HAP-1 (cell line): ENCODE results near the gene EXO1.

Experiments
- DNase-seq, 2 experiments: peaks; one replicate each; pipeline ENCODE4 v3.0.0-alpha.2; 2016 to 2020; ENCODE audit warnings: low spot score in 2 of 2
- H3K27me3 ChIP-seq: fragments of 250-450 bp; sonication (Bioruptor Pico); 2 replicates; pipeline ENCODE4 v1.5.1; 2020; ENCODE audit warnings: low read depth, mild to moderate bottlenecking, moderate library complexity
- H3K36me3 ChIP-seq: fragments of 250-450 bp; sonication (Bioruptor Pico); replicated peaks from 2 replicates; pipeline ENCODE4 v1.5.1; 2020; ENCODE audit warnings: mild to moderate bottlenecking
- H3K4me1 ChIP-seq: fragments of 250-450 bp; sonication (Bioruptor Pico); 2 replicates; pipeline ENCODE4 v1.5.1; 2020; ENCODE audit warnings: mild to moderate bottlenecking
- H3K4me3 ChIP-seq: fragments of 250-450 bp; sonication (Bioruptor Pico); 2 replicates; pipeline ENCODE4 v1.5.1; 2020; ENCODE audit warnings: mild to moderate bottlenecking, moderate library complexity
- H3K9me3 ChIP-seq: fragments of 250-450 bp; sonication (Bioruptor Pico); 2 replicates; pipeline ENCODE4 v1.5.1; 2020; ENCODE audit warnings: mild to moderate bottlenecking, moderate library complexity
- in situ Hi-C: fragments of 300-500 bp; cut with MboI; formaldehyde crosslinking; loops from 3 replicates; pipeline ENCODE4 v1.14.3; 2020; ENCODE audit warnings: low sequenced_read_pairs, inconsistent platforms, mixed read lengths

Gene EXO1

GRCh38 chr1:241881440-241881839, 33.4 kb downstream of the EXO1 start:
- H3K4me3 ChIP-seq: no peak overlapping the region
- no peaks in the 10 kb centered on the region for H3K9me3 ChIP-seq
- peaks cover 49% of the 10 kb centered on the region for H3K36me3 ChIP-seq
- H3K4me1 ChIP-seq: no peaks in the 10 kb centered on the region
- no peak for DNase-seq
- in situ Hi-C loops: no loop called here
- H3K27me3 ChIP-seq: no peaks in the 10 kb centered on the region

GRCh38 chr1:241883159-241883558, 35.2 kb downstream of the EXO1 start:
- H3K36me3 ChIP-seq: peaks cover 58% of the 10 kb centered on the region
- H3K27me3 ChIP-seq: no peaks in the 10 kb centered on the region
- DNase-seq: no peak
- in situ Hi-C loops: no loop called here
- H3K4me1 ChIP-seq: no peaks in the 10 kb centered on the region
- H3K4me3 ChIP-seq: no peak overlapping the region
- no peaks in the 10 kb centered on the region for H3K9me3 ChIP-seq

- no peaks in the 10 kb centered on the region for H3K9me3 ChIP-seq
- DNase-seq: no peak
- H3K4me1 ChIP-seq: no peaks in the 10 kb centered on the region
- peaks cover 52% of the 10 kb centered on the region for H3K36me3 ChIP-seq
- in situ Hi-C loops: no loop called here
- H3K4me3 ChIP-seq: no peak overlapping the region
- no peaks in the 10 kb centered on the region for H3K27me3 ChIP-seq
Measured at GRCh38 chr1:241888232-241888631, 40.2 kb downstream of the EXO1 start.

GRCh38 chr1:241891296-241891695, 43.3 kb downstream of the EXO1 start:
- Histone ChIP-seq H3K4me1 (no peaks in the 10 kb centered on the region), H3K27me3 (no peaks in the 10 kb centered on the region), H3K9me3 (no peaks in the 10 kb centered on the region), H3K36me3 (peaks cover 37% of the 10 kb centered on the region), H3K4me3 (no peak overlapping the region)
- in situ Hi-C loops: no loop called here
- no peak for DNase-seq

- in situ Hi-C loops: no loop called here
Measured at GRCh38 chr1:241894016-241894415, 46.0 kb downstream of the EXO1 start.

GRCh38 chr1:241895013-241895412, 47.0 kb downstream of the EXO1 start:
- Histone ChIP-seq H3K4me3 (no peak overlapping the region), H3K27me3 (no peaks in the 10 kb centered on the region), H3K9me3 (no peaks in the 10 kb centered on the region), H3K36me3 (peaks cover 12% of the 10 kb centered on the region), H3K4me1 (no peaks in the 10 kb centered on the region)
- in situ Hi-C loops: loop anchor here (5.0 kb wide), 1 partner anchor 122 kb away; no protein-coding TSS in a partner anchor
- no peak for DNase-seq

More at GRCh38 chr1:241894016-241894415, 46.0 kb downstream of the EXO1 start:
- H3K4me1 ChIP-seq: no peaks in the 10 kb centered on the region
- DNase-seq: no peak
- H3K9me3 ChIP-seq: no peaks in the 10 kb centered on the region
- no peak overlapping the region for H3K4me3 ChIP-seq
- H3K27me3 ChIP-seq: no peaks in the 10 kb centered on the region
- peaks cover 19% of the 10 kb centered on the region for H3K36me3 ChIP-seq

- Histone ChIP-seq H3K9me3 (no peaks in the 10 kb centered on the region), H3K27me3 (no peaks in the 10 kb centered on the region), H3K4me3 (no peak overlapping the region), H3K4me1 (no peaks in the 10 kb centered on the region), H3K36me3 (peaks cover 4% of the 10 kb centered on the region)
- in situ Hi-C loops: loop anchor here (5.0 kb wide), 1 partner anchor 121 kb away; no protein-coding TSS in a partner anchor
- DNase-seq: no peak
Measured at GRCh38 chr1:241896670-241896962, 48.6 kb downstream of the EXO1 start.

- H3K4me3 ChIP-seq: no peak overlapping the region
- no peaks in the 10 kb centered on the region for H3K27me3 ChIP-seq
- DNase-seq: no peak
- H3K36me3 ChIP-seq: no peaks in the 10 kb centered on the region; the same call in 1 of the 2 replicates
- no peaks in the 10 kb centered on the region for H3K4me1 ChIP-seq
- in situ Hi-C loops: loop anchor here (5.0 kb wide), 1 partner anchor 118 kb away; no protein-coding TSS in a partner anchor
- no peaks in the 10 kb centered on the region for H3K9me3 ChIP-seq
Measured at GRCh38 chr1:241899210-241899609, 51.2 kb downstream of the EXO1 start.

- Histone ChIP-seq H3K9me3 (no peaks in the 10 kb centered on the region), H3K4me3 (no peak overlapping the region), H3K27me3 (no peaks in the 10 kb centered on the region), H3K4me1 (no peaks in the 10 kb centered on the region), H3K36me3 (no peaks in the 10 kb centered on the region; the same call in 1 of the 2 replicates)
- no peak for DNase-seq
- in situ Hi-C loops: no loop called here
Measured at GRCh38 chr1:241900381-241900780, 52.4 kb downstream of the EXO1 start.

- in situ Hi-C loops: no loop called here
- no peak for DNase-seq
- H3K27me3 ChIP-seq: no peaks in the 10 kb centered on the region
- no peaks in the 10 kb centered on the region; the same call in 1 of the 2 replicates for H3K36me3 ChIP-seq
- no peaks in the 10 kb centered on the region for H3K4me1 ChIP-seq
- H3K4me3 ChIP-seq: no peak overlapping the region
- H3K9me3 ChIP-seq: no peaks in the 10 kb centered on the region
Measured at GRCh38 chr1:241902391-241903065, 54.5 kb downstream of the EXO1 start.

GRCh38 chr1:241916196-241916595, 68.2 kb downstream of the EXO1 start:
- H3K4me3 ChIP-seq: no peak overlapping the region
- H3K4me1 ChIP-seq: no peaks in the 10 kb centered on the region
- in situ Hi-C loops: no loop called here
- H3K36me3 ChIP-seq: no peaks in the 10 kb centered on the region; the same call in 1 of the 2 replicates
- no peak for DNase-seq
- H3K27me3 ChIP-seq: no peaks in the 10 kb centered on the region
- no peaks in the 10 kb centered on the region for H3K9me3 ChIP-seq

- Histone ChIP-seq H3K4me3 (no peak overlapping the region), H3K9me3 (no peaks in the 10 kb centered on the region), H3K36me3 (no peaks in the 10 kb centered on the region; the same call in 1 of the 2 replicates), H3K27me3 (no peaks in the 10 kb centered on the region), H3K4me1 (no peaks in the 10 kb centered on the region)
- no peak for DNase-seq
- in situ Hi-C loops: no loop called here
Measured at GRCh38 chr1:241917487-241917886, 69.5 kb downstream of the EXO1 start.

GRCh38 chr1:241918879-241919278, 70.9 kb downstream of the EXO1 start:
- no peak for DNase-seq
- in situ Hi-C loops: no loop called here
- Histone ChIP-seq H3K36me3 (no peaks in the 10 kb centered on the region), H3K4me3 (no peak overlapping the region), H3K9me3 (no peaks in the 10 kb centered on the region), H3K4me1 (no peaks in the 10 kb centered on the region), H3K27me3 (no peaks in the 10 kb centered on the region)

GRCh38 chr1:241924080-241924808, 76.2 kb downstream of the EXO1 start:
- Histone ChIP-seq H3K36me3 (no peaks in the 10 kb centered on the region), H3K27me3 (no peaks in the 10 kb centered on the region), H3K4me3 (no peak overlapping the region), H3K9me3 (no peaks in the 10 kb centered on the region), H3K4me1 (no peaks in the 10 kb centered on the region)
- DNase-seq: no peak
- in situ Hi-C loops: no loop called here
